Coronary artery (tissue), 2 donors: ENCODE measurements around the gene SLC5A3.

ENCODE experiments used
- DNase-seq: peaks from one replicate; pipeline ENCODE4 v3.0.0-alpha.2; 2017; ENCODE audit warnings: low spot score
- H3K27ac ChIP-seq, 2 donors: fragments of 200-600 bp; sonication (generic); one replicate each; pipeline ENCODE4 v1.5.1; 2016 to 2019
- H3K4me3 ChIP-seq: fragments of 200-600 bp; sonication (generic); 2 replicates; pipeline ENCODE4 v1.5.1; 2016; ENCODE audit warnings: mild to moderate bottlenecking, moderate library complexity
- CTCF ChIP-seq: fragments of 200-600 bp; sonication (generic); IDR thresholded peaks from one replicate; pipeline ENCODE4 v1.5.1; 2019; ENCODE audit warnings: antibody characterized with exemption

Gene SLC5A3

DNA sequence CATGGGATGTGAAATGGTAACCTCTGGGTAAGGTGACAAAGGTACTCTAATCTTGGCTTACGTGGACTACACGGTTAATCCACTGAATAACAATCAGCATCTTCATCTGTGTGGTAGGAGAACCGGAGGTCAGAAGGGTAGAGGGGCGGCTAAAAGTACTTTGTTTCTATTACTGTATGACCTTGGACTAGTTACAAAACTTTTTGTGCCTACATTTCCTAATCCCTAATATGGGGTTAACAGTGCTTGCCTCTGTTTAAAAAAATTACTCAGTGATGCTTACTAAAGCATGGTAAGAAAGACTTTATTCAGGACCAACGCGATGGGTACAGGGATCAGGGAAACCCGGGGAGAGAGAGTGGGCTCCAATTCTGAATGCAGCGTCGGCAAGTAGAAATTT is 1.7 kb upstream of the SLC5A3 start:
- H3K27ac ChIP-seq = no peak overlapping the region
- no peak for DNase-seq
- no peak for TF ChIP-seq CTCF

DNA sequence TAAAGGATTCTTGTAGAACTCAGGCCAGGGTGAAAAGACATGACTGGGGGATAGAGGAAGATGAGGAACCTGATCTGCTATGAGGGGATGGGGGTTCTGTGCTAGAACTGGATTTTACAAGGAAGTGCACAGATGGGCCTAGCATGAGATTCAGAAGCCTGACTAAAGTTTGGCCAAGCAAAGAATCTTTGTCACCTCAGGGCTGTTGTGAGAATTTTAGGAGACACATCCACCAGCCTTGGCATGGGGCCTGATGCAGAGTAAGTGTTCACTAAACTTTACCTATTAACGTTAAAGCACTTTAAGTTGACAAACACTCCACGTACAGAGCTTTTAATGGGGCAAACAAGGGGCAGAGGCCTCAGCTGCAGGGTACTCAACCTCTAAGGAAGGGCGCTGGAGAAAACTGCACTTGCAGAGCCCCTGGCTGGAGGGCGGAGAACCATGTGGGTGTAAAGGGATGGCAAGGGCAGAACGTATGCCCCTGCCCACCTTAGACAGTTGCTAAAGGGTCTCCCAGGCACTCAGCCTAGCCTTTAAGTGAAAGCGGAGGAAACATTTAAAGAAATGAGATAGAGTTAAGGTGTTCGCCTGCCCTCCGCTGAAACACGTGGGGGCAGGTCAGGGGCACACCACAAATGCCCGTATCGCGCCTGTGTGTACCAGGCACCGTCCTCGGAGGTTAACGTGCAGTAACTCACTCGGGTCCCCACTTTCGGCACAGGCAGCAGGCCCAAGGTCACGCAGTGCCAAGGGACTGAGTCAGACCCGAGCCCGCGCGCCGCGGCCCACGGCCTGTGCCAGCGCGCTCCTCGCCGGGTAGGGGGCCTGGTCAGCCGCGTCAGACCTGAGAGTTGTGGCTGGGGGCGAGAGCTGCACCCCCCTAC is 990 bp upstream of the SLC5A3 start:
- no peak for DNase-seq
- peak overlapping the region; percentile 89 for H3K4me3 ChIP-seq
- H3K27ac ChIP-seq = peak overlapping the region; percentile 84 to 92
- TF ChIP-seq CTCF = no peak

More for the DNA sequence above, 1.7 kb upstream of the SLC5A3 start:
- H3K4me3 ChIP-seq = no peak overlapping the region

GRCh38 chr21:34073749-34074282 is 438 bp downstream of the SLC5A3 start:
- peak overlapping the region; percentile 79 to 92 for H3K27ac ChIP-seq
- TF ChIP-seq CTCF = no peak
- DNase-seq = no peak
- peak overlapping the region; percentile 89 for H3K4me3 ChIP-seq

GRCh38 chr21:34074283-34075090 is 1.1 kb downstream of the SLC5A3 start:
- TF ChIP-seq CTCF = no peak
- H3K4me3 ChIP-seq = peak overlapping the region; percentile 89
- peak overlapping the region; percentile 27 to 92 for H3K27ac ChIP-seq
- no peak for DNase-seq

- TF ChIP-seq CTCF = no peak
- Histone ChIP-seq H3K4me3 (peak overlapping the region; percentile 89), H3K27ac (peak overlapping the region; percentile 27 to 92)
- DNase-seq = no peak
These were observed 1.7 kb downstream of the SLC5A3 start for GRCh38 chr21:34075091-34075425.

DNA sequence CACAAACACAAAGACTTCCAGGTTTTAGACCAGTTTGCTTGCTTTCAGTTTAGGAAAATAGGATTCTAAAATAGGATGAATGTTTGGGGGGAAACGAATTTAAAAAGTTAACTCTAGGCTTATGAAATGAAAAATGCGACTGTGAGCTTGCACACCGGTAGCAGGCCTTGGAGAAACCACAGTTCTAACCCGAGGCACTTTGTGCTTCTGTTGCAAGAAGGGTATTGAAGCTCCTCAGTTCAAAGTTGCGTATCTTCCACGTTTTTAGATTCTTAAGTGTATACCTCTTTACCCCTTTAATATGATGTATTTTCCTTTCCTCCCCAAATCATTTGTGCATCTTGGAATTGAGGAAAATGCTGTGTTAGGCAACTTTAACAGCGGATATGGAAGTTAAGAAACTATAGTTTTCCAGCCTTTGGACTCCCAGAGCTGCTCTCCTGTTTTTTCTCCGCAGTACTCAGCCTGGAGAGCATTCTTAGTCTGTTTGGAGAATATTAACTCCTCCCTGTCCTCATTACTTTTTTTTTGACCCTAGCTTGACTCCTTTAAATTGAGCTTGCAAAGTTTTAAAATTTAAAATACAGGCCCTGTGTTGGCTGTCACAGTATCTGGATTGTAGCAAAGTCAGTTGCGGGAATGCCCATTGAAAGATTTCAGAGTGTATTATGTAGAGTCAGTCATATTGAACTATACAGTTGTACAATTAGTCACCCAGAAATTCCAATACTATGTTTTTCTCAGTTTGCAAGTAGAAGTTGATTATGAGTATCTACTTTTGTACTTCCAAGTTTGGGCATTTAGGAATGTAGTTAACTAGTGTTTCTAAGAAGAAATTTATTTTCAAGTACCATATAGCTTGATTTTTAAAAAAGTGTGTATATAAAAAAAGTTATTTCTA is 2.6 kb downstream of the SLC5A3 start:
- no peak for DNase-seq
- H3K27ac ChIP-seq = no peak overlapping the region
- TF ChIP-seq CTCF = no peak
- peak overlapping the region; percentile 89 for H3K4me3 ChIP-seq
